K562 (cell line): ENCODE measurements around the gene CNTF. TPM values are rescaled to one million over a fixed set of nuclear protein-coding genes. Genes with fewer than 3 reads are reported as not detected.

ENCODE experiments used
- CHD1 ChIP-seq: fragments of 200-600 bp; sonication (generic); IDR thresholded peaks from one replicate; pipeline ENCODE4 v1.6.1; 2012; ENCODE audit warnings: mild to moderate bottlenecking, moderate library complexity, low read length, inconsistent platforms
- ELF1 ChIP-seq: fragments of 200-800 bp; sonication (Bioruptor generic); IDR thresholded peaks from 2 replicates; pipeline ENCODE4 v1.6.1; 2016; ENCODE audit warnings: missing genetic modification characterization, missing compliant biosample characterization
- JUND ChIP-seq, 2 experiments: IDR thresholded peaks; 2 replicates in 1 of 2; 3 replicates in 1 of 2; pipeline ENCODE4 v1.6.1; 2011; ENCODE audit warnings: borderline replicate concordance in 2 of 2, low read depth in 2 of 2, low read length in 2 of 2, improper control_type of control experiment in 1 of 2, missing biosample characterization in 1 of 2, missing genetic modification characterization in 1 of 2, missing genetic modification reagents in 1 of 2
- KDM2B ChIP-seq: fragments of 250-450 bp; sonication (Bioruptor Pico); IDR thresholded peaks from 2 replicates; pipeline ENCODE4 v1.8.0; 2021; ENCODE audit warnings: mild to moderate bottlenecking, moderate library complexity
- KLF10 ChIP-seq: fragments of 250-450 bp; sonication (Bioruptor Pico); IDR thresholded peaks from 2 replicates; pipeline ENCODE4 v1.6.1; 2021; ENCODE audit warnings: matching md5 sums
- POLR2H ChIP-seq: IDR thresholded peaks from 2 replicates; pipeline ENCODE4 v1.6.1; 2016; ENCODE audit warnings: missing genetic modification characterization, low read depth, mild to moderate bottlenecking, control low read depth, missing compliant biosample characterization, moderate library complexity
- RB1 ChIP-seq: fragments of 450-650 bp; IDR thresholded peaks from 2 replicates; pipeline ENCODE4 v1.6.1; 2017; ENCODE audit warnings: low read depth, mild to moderate bottlenecking
- SETDB1 ChIP-seq: IDR thresholded peaks from one replicate; pipeline ENCODE4 v1.6.1; 2012; ENCODE audit warnings: low read length, control low read depth, inconsistent platforms
- SNRNP70 ChIP-seq: fragments of 200-400 bp; formaldehyde crosslinking; optimal IDR thresholded peaks from 2 replicates; pipeline ENCODE3; 2017; ENCODE audit warnings: low read depth, low read length
- polyA plus RNA-seq, 8 experiments: library from polyadenylated mRNA; depleted of rRNA in 4 of 8; stranded (reverse) in 5 of 8; unstranded in 3 of 8; fragments of >200 nt; fragmentation: Nextera tagmentation in 2 of 8; fragmentation: Illumina TruSeq in 1 of 8; extraction: Ambion mirVana in 2 of 8; extraction: Trizol in 1 of 8; gene quantifications; 2 replicates each; pipeline versions ENCODE4 v1.2.1 to v1.2.3, GENCODE V29; 2011 to 2014; ENCODE audit warnings: inconsistent platforms in 1 of 8, missing spikeins in 1 of 8
- total RNA-seq, 7 experiments: library from RNA; depleted of rRNA in 6 of 7; stranded (reverse); fragments of >200 nt in 6 of 7; fragmentation: Illumina TruSeq in 2 of 7; extraction: Trizol in 2 of 7; gene quantifications; 2 replicates each; pipeline versions ENCODE4 v1.2.1 to v1.2.3, GENCODE V29; 2011 to 2021; ENCODE audit warnings: low replicate concordance in 1 of 7
- TF ChIP-seq, protein P1 (sequence below): fragments of 450-650 bp; formaldehyde crosslinking; IDR thresholded peaks from 2 replicates; pipeline ENCODE4 v1.4.0; 2020; ENCODE audit warnings: mild to moderate bottlenecking, moderate library complexity
- TF ChIP-seq, protein P2 (sequence below): fragments of 450-650 bp; IDR thresholded peaks from one replicate; pipeline ENCODE4 v1.6.1; 2018; ENCODE audit warnings: mild to moderate bottlenecking, moderate library complexity; ENCODE audit not compliant: partially characterized antibody
- TF ChIP-seq, protein P3 (sequence below): fragments of 250-450 bp; sonication (Bioruptor Pico); IDR thresholded peaks from 2 replicates; pipeline ENCODE4 v1.5.0; 2021; ENCODE audit warnings: mild to moderate bottlenecking, moderate library complexity
- TF ChIP-seq, protein P4 (sequence below): IDR thresholded peaks from 2 replicates; pipeline ENCODE4 v1.6.1; 2011; ENCODE audit warnings: borderline replicate concordance, low read depth, mild to moderate bottlenecking, moderate library complexity, low read length; ENCODE audit not compliant: insufficient read depth, poor library complexity, severe bottlenecking
- TF ChIP-seq, protein P5 (sequence below): fragments of 250-450 bp; sonication (Bioruptor Pico); IDR thresholded peaks from 2 replicates; pipeline ENCODE4 v1.8.0; 2022; ENCODE audit warnings: moderate library complexity, mild to moderate bottlenecking, inconsistent platforms

Gene CNTF
- total and polyA plus RNA-seq, 9 of the 15 experiments (the other 6 are each of a cell fraction or from before 2014, with no cell fraction given), result 0.17 to 5.0 (median 2.3) TPM

DNA sequence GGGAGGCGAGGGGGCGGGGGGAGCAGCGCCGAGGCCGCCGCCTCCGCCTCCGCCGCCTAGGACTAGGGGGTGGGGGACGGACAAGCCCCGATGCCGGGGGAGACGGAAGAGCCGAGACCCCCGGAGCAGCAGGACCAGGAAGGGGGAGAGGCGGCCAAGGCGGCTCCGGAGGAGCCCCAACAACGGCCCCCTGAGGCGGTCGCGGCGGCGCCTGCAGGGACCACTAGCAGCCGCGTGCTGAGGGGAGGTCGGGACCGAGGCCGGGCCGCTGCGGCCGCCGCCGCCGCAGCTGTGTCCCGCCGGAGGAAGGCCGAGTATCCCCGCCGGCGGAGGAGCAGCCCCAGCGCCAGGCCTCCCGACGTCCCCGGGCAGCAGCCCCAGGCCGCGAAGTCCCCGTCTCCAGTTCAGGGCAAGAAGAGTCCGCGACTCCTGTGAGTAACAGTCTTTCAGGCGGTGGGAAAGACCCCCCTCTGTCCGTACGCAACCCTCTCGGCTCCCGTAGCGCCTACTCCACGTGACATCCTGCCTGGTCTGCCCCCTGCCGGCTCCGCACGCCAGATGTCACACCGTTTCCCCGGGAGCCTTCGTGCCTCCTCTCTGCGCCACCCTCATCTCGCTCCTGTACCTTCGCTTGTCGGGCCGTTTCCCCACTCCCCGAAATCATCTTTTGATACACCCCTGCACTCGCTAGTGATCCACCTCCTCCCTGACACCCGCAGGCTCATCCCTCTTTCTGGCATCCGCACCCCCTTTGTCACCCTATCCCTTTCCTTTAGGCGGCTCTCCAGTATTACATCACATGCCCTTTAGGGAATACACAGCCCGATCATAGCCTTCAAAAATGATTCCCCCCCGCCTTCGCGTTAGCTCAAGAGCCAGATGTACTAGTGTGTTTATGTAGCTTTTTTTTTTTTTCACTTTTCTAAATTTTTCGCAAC is 43.0 kb upstream of the CNTF start (continued):
- TF ChIP-seq, protein P1, sequence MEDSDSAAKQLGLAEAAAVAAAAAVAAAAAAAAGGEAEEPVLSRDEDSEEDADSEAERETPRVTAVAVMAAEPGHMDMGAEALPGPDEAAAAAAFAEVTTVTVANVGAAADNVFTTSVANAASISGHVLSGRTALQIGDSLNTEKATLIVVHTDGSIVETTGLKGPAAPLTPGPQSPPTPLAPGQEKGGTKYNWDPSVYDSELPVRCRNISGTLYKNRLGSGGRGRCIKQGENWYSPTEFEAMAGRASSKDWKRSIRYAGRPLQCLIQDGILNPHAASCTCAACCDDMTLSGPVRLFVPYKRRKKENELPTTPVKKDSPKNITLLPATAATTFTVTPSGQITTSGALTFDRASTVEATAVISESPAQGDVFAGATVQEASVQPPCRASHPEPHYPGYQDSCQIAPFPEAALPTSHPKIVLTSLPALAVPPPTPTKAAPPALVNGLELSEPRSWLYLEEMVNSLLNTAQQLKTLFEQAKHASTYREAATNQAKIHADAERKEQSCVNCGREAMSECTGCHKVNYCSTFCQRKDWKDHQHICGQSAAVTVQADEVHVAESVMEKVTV (CRISPR knock-in tag), result no peak
- TF ChIP-seq SNRNP70 (no peak), JUND (IDR thresholded peaks at IDR 0.05; ENCODE audit: borderline replicate concordance, low read depth, low read length) (peak; percentile 64), JUND (tag; IDR thresholded peaks at IDR 0.05; ENCODE audit: borderline replicate concordance, low read depth, low read length) (peak; percentile 66; the same call in 1 of the 3 replicates), CHD1 (peak; percentile 88), KDM2B (CRISPR knock-in tag) (no peak), RB1 (peak; percentile 85), KLF10 (CRISPR knock-in tag) (no peak), POLR2H (tag) (no peak), SETDB1 (no peak), ELF1 (tag) (0 out of 2 replicates have a peak, but pooled peaks have one; percentile 45)
- TF ChIP-seq, protein P2, sequence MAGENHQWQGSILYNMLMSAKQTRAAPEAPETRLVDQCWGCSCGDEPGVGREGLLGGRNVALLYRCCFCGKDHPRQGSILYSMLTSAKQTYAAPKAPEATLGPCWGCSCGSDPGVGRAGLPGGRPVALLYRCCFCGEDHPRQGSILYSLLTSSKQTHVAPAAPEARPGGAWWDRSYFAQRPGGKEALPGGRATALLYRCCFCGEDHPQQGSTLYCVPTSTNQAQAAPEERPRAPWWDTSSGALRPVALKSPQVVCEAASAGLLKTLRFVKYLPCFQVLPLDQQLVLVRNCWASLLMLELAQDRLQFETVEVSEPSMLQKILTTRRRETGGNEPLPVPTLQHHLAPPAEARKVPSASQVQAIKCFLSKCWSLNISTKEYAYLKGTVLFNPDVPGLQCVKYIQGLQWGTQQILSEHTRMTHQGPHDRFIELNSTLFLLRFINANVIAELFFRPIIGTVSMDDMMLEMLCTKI, result no peak
- TF ChIP-seq, protein P3, sequence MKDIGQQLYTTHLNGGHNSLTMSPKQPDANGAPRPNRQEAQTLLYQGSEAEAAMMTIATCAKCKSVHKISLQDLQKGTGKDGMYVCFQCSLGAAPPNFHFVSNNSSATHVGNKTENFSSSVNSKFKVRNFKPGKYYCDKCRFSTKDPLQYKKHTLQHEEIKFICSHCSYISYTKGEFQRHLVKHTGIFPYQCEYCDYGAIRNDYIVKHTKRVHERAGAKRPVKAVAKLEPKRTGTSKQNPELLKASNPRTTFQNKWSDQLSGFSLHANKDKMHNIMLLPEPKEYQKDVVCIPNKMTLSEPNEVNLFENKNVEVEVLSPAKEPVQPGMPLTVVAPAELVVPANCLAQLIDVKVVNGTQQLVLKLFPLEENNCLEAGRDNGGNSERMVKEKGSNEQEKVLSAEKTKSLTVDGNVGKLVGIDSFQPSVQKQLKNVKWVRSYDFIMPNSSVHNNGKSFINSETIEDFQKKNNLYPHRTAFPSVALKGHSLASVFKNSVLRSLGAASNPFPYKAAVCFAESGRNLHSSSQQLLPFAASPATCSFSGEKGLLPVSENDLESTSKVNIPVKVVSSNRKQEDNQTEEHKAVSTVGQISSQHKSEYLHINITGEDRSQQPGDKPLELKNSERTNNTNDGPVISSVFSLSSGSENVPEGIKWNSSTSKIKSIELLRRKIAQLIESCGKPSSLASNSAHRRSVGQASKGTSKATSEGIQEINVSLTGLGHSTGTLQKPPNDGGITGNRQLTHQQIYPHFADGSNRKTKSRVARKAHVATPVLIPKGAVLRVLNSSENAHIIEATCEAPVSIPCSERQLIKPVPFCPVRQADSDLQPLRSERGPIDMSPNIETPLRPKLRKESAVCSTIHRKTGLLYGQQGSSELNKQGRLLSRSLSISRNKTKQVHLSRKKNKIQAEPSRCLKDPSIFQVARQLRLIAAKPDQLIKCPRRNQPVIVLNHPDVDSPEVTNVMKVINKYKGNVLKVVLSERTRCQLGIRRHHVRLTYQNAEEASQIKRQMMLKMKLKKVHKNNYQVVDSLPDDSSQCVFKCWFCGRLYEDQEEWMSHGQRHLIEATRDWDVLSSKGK (CRISPR knock-in tag), result no peak
- TF ChIP-seq, protein P4, sequence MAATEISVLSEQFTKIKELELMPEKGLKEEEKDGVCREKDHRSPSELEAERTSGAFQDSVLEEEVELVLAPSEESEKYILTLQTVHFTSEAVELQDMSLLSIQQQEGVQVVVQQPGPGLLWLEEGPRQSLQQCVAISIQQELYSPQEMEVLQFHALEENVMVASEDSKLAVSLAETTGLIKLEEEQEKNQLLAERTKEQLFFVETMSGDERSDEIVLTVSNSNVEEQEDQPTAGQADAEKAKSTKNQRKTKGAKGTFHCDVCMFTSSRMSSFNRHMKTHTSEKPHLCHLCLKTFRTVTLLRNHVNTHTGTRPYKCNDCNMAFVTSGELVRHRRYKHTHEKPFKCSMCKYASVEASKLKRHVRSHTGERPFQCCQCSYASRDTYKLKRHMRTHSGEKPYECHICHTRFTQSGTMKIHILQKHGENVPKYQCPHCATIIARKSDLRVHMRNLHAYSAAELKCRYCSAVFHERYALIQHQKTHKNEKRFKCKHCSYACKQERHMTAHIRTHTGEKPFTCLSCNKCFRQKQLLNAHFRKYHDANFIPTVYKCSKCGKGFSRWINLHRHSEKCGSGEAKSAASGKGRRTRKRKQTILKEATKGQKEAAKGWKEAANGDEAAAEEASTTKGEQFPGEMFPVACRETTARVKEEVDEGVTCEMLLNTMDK, result peak; percentile 100
- TF ChIP-seq, protein P5, sequence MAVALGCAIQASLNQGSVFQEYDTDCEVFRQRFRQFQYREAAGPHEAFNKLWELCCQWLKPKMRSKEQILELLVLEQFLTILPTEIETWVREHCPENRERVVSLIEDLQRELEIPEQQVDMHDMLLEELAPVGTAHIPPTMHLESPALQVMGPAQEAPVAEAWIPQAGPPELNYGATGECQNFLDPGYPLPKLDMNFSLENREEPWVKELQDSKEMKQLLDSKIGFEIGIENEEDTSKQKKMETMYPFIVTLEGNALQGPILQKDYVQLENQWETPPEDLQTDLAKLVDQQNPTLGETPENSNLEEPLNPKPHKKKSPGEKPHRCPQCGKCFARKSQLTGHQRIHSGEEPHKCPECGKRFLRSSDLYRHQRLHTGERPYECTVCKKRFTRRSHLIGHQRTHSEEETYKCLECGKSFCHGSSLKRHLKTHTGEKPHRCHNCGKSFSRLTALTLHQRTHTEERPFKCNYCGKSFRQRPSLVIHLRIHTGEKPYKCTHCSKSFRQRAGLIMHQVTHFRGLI (CRISPR knock-in tag), result no peak
